ENCODE measurements around the gene CYP2S1.

DNA sequence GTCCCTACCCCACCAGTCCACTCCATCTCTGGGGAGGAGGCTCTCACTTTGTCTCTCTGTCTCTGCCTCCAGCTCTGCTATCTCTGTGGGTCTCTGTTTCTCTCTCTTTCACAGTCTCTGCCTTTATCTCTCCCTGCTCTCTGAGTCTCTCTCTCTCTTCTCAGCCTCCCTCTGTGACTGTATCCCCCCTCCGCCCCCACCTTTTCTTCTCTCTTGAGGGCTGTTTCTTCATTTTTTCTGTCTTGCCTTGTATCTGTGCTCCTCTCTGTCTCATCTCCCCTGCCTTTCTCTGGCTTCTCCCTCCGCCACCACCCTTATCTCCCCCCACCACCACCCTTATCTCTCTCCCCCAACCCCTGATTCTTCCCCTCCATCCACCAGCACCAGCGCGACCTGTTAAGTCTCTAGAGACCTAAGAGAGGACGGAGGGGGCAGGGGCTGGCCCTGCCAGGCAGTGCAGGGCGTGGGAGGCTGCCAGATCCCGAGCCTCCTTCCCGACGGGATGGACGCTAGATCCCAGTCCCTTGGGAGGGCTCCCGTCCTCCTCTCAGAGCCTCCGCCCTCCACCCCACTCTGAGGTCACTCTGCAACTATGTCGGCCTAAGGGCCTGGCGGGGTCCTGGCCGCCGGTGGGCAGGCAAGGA, 27.0 kb downstream of the CYP2S1 start:
- TF ChIP-seq, protein P1, sequence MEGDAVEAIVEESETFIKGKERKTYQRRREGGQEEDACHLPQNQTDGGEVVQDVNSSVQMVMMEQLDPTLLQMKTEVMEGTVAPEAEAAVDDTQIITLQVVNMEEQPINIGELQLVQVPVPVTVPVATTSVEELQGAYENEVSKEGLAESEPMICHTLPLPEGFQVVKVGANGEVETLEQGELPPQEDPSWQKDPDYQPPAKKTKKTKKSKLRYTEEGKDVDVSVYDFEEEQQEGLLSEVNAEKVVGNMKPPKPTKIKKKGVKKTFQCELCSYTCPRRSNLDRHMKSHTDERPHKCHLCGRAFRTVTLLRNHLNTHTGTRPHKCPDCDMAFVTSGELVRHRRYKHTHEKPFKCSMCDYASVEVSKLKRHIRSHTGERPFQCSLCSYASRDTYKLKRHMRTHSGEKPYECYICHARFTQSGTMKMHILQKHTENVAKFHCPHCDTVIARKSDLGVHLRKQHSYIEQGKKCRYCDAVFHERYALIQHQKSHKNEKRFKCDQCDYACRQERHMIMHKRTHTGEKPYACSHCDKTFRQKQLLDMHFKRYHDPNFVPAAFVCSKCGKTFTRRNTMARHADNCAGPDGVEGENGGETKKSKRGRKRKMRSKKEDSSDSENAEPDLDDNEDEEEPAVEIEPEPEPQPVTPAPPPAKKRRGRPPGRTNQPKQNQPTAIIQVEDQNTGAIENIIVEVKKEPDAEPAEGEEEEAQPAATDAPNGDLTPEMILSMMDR (IDR thresholded peaks at IDR 0.05): no peak
- TF ChIP-seq POLR2A (IDR thresholded peaks at IDR 0.05): no peak

Data from vagina (tissue), 2 donors.